NCI-H1930 (cell line): ENCODE data around the gene ATP1B3.
"Not testable (repeated sequence)": the region's sequence is repeated elsewhere in the genome, so short reads cannot be mapped to it uniquely, and the experiment has no call there.

Experiments used
- DNase-seq, 2 experiments: peaks; one replicate each; lab custom pipeline; 2025; lab: John Stamatoyannopoulos, UW

The ATP1B3 gene

GRCh38 chr3:141860766-141861513 is 15.5 kb upstream of the ATP1B3 start:
- no peak for DNase-seq

GRCh38 chr3:141862279-141862816 is 14.1 kb upstream of the ATP1B3 start:
- no peak for DNase-seq

GRCh38 chr3:141863491-141863890 is 13.0 kb upstream of the ATP1B3 start:
- DNase-seq, result no peak

GRCh38 chr3:141864281-141864970 is 12.0 kb upstream of the ATP1B3 start:
- no peak for DNase-seq

GRCh38 chr3:141865101-141865500 is 11.3 kb upstream of the ATP1B3 start:
- no peak for DNase-seq

- DNase-seq, result no peak
Measured at GRCh38 chr3:141870091-141870687, 6.3 kb upstream of the ATP1B3 start.

GRCh38 chr3:141875374-141875892 is 1.0 kb upstream of the ATP1B3 start:
- peak; percentile 72 to 76 for DNase-seq

GRCh38 chr3:141875893-141876380 is 506 bp upstream of the ATP1B3 start:
- DNase-seq, result peak; percentile 62 to 65

GRCh38 chr3:141876891-141877621 is 613 bp downstream of the ATP1B3 start:
- DNase-seq, result peak in 1 of 2 experiments; percentile 9

GRCh38 chr3:141877911-141878310 is 1.5 kb downstream of the ATP1B3 start:
- no peak for DNase-seq

GRCh38 chr3:141878326-141878725 is 1.9 kb downstream of the ATP1B3 start:
- no peak for DNase-seq

GRCh38 chr3:141878817-141879216 is 2.4 kb downstream of the ATP1B3 start:
- no peak for DNase-seq

GRCh38 chr3:141881702-141882101 is 5.3 kb downstream of the ATP1B3 start:
- DNase-seq, result no peak

- DNase-seq, result no peak
Measured at GRCh38 chr3:141887051-141887450, 10.6 kb downstream of the ATP1B3 start.

GRCh38 chr3:141888548-141888947 is 12.1 kb downstream of the ATP1B3 start:
- not testable (repeated sequence) for DNase-seq

GRCh38 chr3:141894524-141895176 is 18.2 kb downstream of the ATP1B3 start:
- no peak for DNase-seq

- no peak for DNase-seq
Measured at GRCh38 chr3:141895731-141896130, 19.3 kb downstream of the ATP1B3 start.

- no peak for DNase-seq
Measured at GRCh38 chr3:141898908-141899307, 22.5 kb downstream of the ATP1B3 start.

- DNase-seq, result no peak
Measured at GRCh38 chr3:141900343-141900742, 23.9 kb downstream of the ATP1B3 start.

- DNase-seq, result no peak
Measured at GRCh38 chr3:141901914-141902313, 25.5 kb downstream of the ATP1B3 start.

- no peak for DNase-seq
Measured at GRCh38 chr3:141904203-141904602, 27.8 kb downstream of the ATP1B3 start.
